ENCODE results near the gene DET1.

- no peak for TF ChIP-seq POLR2A (IDR thresholded peaks at IDR 0.05)
- no peak for TF ChIP-seq CTCF (IDR thresholded peaks at IDR 0.05 in 4 of 5, conservative IDR thresholded peaks at IDR 0.05 in 1 of 5)
Measured at GRCh38 chr15:88511161-88511560, 35.3 kb downstream of the DET1 start.

Data from gastrocnemius medialis (tissue), 4 donors.